Stimulated activated CD4-positive, alpha-beta T cell treated with anti-CD3 and anti-CD28 coated beads, Interleukin-12 subunit alpha, Interleukin-12 subunit beta, amount 100 ng/mL, for 24 hours (primary cell): ENCODE results near the gene OGDH.

Source experiments
- DNase-seq, 2 experiments: peaks; one replicate each; pipeline ENCODE4 v3.0.0-alpha.2; 2020; ENCODE audit warnings: low read depth in 2 of 2

Gene OGDH

GRCh38 chr7:44618045-44618444 is 11.6 kb downstream of the OGDH start:
- no peak for DNase-seq

GRCh38 chr7:44618753-44619152 is 12.3 kb downstream of the OGDH start:
- no peak for DNase-seq

GRCh38 chr7:44621034-44621749 is 14.8 kb downstream of the OGDH start:
- DNase-seq = no peak

GRCh38 chr7:44621750-44622103 is 15.3 kb downstream of the OGDH start:
- DNase-seq = no peak

- peak in 1 of 2 experiments; percentile 36 for DNase-seq
Measured at GRCh38 chr7:44622342-44623151, 16.1 kb downstream of the OGDH start.

GRCh38 chr7:44624318-44624717 is 17.9 kb downstream of the OGDH start:
- DNase-seq = no peak

- DNase-seq = no peak
Measured at GRCh38 chr7:44625526-44626471, 19.4 kb downstream of the OGDH start.

- DNase-seq = no peak
Measured at GRCh38 chr7:44626620-44627019, 20.2 kb downstream of the OGDH start.

GRCh38 chr7:44629829-44630522 is 23.5 kb downstream of the OGDH start:
- DNase-seq = no peak

GRCh38 chr7:44630792-44631457 is 24.5 kb downstream of the OGDH start:
- no peak for DNase-seq

GRCh38 chr7:44631458-44632115 is 25.2 kb downstream of the OGDH start:
- DNase-seq = no peak

GRCh38 chr7:44632196-44632595 is 25.8 kb downstream of the OGDH start:
- no peak for DNase-seq

GRCh38 chr7:44633254-44634186 is 27.1 kb downstream of the OGDH start:
- DNase-seq = peak in 1 of 2 experiments; percentile 28

- no peak for DNase-seq
Measured at GRCh38 chr7:44634187-44634838, 27.9 kb downstream of the OGDH start.

- no peak for DNase-seq
Measured at GRCh38 chr7:44634839-44635591, 28.6 kb downstream of the OGDH start.

GRCh38 chr7:44636041-44636584 is 29.7 kb downstream of the OGDH start:
- no peak for DNase-seq

- no peak for DNase-seq
Measured at GRCh38 chr7:44636926-44637325, 30.5 kb downstream of the OGDH start.
